DLD1 (cell line): Measurements from ENCODE around the gene SMIM21.

ENCODE experiments used
- in situ Hi-C: cut with HindIII; loops from 2 replicates; pipeline ENCODE4 v1.10.0; 2017; ENCODE audit warnings: low sequenced_read_pairs

SMIM21 gene

DNA sequence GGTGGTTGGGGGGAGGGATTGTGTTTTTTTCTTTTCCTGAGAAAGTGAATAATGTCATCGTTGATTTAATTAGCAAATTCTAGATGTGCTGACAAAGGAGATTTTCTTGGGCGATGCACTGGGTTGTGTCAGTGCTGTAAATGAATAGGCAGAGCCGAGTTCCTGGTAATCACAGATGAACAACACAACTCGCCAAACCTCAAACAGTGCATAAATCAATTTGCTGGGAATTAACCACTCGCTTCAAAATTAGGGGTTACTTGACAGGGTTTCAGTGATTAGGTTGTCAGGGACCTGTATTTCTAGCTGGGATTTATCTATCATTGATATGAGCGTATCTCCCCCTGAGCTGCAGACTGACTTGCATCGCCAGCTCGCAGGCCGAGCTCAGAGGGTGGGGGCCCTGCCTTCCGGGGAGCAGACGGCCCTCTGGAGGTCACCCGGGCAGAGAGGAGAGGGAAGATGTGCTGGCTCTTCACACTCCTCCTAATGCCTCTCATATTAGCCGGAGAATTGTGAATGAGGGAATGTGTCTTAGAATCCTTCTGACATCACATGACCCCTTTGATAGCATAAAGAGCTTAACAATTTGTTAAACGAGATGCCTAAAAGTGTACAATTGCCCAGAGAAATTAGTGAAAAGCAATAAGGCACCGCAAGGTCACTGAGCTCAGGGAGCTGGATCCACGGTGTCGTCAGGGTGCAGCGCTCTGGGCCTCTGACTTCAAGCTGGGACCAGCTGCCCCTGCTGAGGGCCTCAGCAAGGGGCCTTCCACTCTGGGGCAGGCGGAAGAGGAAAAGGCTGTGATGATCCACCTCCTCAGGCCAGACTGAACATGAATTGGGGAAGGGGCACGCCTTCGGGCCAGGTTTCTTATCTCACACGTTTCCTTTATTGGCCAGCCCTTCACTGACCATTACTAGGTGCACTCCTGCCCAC, 48.9 kb downstream of the SMIM21 start:
- in situ Hi-C loops, result loop anchor here (5.0 kb wide), 1 partner anchor 79 kb away; no protein-coding TSS in a partner anchor

DNA sequence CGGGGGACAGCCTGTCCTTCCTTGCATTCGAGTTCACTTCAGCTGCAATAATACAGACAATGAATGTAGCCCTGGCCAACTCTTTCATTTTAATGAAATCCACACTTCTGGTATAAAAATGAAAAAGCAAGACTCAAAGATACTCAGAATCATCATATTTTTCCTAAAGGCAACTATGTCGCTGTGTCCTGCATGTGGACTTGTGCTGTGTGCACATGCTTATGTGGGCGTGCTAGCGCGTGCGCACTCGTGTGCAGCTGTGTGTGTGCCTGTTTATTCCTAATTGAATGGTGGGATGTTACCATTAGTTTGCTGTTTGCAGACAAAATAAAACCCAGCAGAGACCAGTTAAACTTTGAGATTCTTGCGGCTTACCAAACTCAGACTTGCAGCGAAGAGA, 49.6 kb downstream of the SMIM21 start:
- in situ Hi-C loops, result loop anchor here (5.0 kb wide), 1 partner anchor 79 kb away; no protein-coding TSS in a partner anchor

DNA sequence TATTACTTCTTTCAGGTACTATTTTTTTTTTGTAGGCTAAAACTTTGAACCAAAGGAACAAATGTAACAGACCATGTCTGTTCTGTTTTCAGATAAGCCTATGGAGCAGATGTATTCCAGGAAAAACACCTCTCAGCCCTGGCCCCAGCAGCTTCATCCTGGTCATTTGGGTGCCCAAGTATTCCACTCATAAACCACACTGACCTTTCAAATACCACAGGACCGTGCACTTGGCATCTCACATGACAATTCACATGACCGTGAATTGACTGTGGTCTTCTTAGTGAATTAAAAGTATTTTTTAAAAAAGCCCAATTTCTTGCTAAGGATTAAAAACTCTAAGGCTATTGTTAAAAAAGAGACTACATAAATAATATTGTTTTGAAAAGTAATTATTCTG, 50.2 kb downstream of the SMIM21 start:
- in situ Hi-C loops, result loop anchor here (5.0 kb wide), 1 partner anchor 80 kb away; no protein-coding TSS in a partner anchor

DNA sequence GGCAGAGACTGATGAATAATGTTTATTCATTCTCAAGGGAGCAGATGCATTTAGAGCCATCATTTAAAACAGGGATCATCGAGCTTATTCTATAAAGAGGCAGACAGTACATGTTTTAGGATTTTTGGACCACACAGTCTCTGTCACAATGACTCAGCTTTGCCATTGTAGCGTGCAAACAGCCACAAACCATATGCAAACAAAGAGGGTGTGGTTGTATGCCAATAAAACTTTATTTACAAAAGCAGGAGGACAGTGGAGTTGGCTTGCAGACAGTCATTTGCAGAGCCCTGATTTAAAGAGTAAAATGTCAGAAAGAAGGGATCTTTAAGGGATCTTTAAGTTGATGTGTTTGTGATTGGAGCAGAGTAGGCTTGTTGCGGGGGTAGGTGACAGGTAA, 51.5 kb downstream of the SMIM21 start:
- in situ Hi-C loops, result loop anchor here (5.0 kb wide), 1 partner anchor 81 kb away; no protein-coding TSS in a partner anchor

DNA sequence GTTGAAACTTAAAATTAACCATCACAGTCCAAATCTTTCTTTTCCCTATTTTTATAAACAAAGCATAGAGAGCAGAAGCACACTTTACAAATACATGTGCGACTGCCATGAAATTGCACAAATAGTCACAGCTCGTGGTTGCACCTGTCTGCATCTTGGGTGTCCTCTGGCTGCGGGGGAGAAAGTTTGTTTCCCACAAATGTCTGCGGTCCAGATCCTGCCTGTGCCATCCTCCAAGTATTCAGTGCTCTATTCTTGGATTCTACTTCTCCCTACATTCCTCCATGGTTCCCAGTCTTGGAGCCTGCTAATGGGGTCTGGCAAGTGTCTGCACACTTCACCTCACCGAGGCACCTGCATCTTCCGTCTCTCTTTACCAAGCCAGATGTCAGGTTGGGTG, 52.2 kb downstream of the SMIM21 start:
- in situ Hi-C loops, result loop anchor here (5.0 kb wide), 1 partner anchor 82 kb away; no protein-coding TSS in a partner anchor

DNA sequence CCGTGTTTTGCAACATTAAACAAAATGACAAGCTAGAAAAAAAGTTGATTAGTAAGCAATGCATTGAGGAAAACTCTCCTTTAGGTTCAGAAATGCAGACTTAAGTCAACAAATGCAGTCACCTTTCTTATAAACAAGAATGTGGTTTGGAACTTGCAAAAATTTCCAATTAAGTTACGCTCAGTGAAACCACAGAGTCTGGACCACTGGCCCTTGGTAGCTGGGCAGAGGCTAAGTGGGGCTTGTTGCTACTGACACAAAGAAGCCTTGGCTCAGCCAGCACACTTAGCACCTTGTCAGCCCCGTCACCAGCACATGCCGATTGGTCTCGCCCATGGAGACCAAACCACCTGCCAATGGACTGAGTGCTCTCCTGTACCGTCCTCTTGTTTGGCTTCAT, 53.0 kb downstream of the SMIM21 start:
- in situ Hi-C loops, result no loop called here

DNA sequence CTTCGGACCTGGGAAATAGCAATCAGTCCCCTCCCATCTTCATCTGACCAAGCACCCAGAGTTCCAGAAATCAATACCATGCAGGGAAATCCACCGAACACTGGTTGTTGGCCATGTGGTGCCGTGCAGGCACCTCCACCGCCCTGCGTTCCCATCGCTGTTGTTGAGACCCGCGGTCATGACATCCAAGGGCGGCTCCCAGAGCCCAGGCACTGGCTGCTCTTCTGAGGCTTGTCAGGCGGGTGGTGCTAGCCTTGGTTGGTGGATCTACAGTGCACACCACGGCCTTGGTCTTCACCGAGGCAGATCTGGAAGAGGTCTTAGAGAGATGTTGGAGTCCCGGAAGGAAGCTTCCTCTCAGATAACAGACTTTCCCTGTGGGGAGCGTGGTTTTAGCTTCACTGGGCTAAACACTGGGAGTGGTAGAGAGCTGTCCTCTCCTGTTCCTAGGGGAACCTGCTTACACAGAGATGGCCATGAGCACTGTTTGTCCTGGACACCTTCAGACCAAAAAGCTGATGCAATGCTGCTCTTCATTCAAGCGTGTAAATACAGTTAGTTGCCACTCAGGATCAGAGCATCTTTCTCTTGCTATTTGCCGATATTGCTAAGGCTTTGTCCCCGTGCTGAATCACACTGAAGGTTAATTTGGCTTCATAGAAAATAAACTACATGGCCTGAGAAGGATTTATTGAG, 58.3 kb downstream of the SMIM21 start:
- in situ Hi-C loops, result no loop called here

DNA sequence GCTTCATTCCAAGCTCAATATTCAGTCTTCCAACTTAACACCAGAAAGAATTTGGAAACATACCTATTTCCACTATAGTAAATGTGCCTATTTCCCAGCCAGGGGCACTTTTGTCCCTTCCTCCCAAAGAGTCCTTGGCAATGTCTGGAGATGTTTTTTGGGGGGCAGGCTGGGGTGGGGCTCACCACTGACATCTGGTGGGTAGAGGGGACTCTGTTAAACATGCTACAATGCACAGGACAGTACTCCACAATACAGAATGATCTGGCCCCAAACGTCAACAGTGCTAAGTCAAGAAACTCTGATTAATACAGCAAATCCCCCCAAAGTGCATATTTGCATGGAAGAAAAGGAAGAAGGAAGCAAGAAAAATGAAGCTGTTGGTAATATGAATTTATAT, 61.7 kb downstream of the SMIM21 start:
- in situ Hi-C loops, result no loop called here

DNA sequence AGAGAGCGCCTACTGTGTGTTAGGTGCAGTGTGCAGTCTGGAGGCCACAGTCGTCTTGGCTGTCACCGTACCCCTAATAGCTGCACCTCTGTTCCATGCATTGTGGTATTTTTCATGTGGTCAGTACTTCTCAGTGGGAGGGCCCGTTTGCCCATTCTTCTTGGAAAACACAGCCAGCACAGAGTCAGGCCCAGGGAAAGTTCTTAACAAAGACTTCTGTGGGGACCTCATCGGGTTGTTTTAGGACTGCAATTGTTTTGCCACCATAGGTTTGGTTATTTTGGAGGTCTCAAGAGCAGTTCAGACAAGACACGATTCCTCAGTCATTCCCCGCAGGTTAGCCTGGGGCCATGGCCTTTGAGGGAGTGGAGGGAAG, 62.3 kb downstream of the SMIM21 start:
- in situ Hi-C loops, result no loop called here

DNA sequence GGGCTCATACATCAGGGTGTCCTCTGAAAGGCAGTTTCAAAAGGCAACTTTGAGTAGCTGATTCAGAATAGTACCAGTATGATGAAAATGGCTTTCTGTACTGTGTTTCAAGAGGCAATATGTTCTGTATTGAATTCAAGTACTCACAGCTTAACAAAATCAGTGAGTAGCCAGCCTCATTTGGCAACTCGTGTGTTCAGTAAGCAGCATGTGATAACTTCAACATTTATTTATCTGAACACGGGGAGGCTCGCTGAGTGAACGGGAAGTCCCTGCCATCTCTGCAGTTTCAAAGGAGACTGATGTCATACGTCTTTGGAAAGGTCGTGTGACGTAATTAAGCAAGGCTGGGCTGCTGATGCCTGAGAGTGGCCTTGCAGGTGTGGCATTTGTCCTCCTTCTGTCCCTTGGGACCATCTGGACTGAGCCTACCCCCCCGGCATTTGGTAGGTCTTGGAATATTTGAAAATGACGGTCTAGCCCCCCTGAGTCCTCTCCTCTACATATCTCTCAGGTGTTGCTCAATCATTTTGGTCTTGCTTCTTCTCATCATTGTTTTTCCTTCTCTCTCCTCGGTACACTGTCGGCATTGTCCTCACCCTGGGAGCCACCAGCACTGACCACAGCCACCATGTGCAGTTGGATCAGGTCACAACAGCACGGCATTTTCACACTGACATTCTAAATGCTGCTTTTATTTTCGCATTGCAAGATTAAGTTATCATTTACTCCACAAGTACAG, 62.8 kb downstream of the SMIM21 start:
- in situ Hi-C loops, result no loop called here

DNA sequence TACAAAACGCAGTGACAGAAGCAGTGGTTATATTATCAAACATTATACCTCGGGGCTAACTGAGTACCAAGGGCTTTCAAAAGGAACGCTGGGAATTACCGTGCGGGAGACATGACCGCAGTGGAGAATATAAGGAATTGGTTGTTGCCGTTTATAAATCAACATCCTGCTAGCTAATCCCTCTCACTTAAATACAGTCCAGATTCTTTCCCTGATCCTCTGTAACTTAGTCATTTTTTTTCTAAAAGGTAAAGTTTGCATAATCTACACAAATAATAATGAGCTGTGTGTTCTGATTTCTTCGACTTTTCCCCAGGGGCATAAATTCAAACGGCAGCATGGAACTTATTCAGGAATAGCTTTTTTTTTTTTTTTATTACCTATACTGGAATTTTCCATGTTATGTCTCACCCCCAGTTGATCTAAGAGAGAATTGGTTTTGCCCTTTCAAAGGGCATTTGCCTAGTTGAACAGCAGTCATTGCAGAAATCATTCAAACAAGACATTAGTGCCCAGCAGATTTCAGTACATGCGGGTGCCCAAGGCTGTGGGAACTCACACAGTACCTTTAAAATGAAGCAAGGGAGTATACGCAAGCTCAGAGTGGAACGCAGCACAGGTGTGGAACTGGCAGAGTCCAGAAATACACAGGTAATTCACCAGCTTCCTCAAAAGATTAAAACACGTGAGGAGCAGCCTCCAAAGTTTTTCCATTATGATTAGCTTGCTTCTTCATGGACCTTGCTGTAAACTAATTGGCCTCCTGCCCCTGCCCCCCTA, 63.9 kb downstream of the SMIM21 start:
- in situ Hi-C loops, result no loop called here

DNA sequence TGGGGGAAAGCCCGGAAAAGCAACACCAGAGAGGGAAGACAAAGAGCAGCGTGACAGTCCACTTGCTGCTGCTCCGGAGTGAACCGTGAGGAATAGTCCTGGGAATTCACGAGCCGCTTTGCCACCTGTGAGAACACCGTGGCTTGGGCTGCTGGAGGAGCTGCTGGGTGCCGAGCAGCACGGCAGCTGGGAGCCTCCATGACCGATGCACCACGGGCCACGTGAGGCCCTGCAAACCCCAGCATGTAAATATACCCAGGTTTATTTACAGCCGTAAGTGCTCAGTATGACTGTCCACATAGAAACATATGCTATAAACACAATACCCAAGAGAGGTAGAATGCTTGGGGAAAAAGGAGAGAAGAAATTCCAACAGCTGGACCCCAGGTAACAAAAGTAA, 65.1 kb downstream of the SMIM21 start:
- in situ Hi-C loops, result no loop called here

DNA sequence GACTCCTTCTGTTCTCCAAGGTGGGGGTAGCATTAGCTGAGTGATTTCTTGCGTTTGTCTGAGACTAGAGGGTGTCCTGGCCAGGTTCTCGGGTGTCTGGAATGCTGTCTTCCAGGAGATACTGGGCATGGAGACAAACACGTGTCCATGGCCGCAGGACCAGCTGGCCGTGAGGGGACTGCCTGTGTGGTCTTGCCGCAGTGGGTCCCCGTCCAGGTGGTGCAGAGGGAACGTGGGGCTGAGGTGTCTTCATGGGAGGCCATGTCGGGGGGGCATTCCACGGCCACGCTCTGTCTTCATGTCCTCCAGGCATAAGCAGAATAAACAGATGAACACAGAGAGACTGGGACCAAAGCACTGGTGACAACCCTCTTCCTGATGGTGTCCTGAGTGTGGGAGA, 66.6 kb downstream of the SMIM21 start:
- in situ Hi-C loops, result no loop called here

DNA sequence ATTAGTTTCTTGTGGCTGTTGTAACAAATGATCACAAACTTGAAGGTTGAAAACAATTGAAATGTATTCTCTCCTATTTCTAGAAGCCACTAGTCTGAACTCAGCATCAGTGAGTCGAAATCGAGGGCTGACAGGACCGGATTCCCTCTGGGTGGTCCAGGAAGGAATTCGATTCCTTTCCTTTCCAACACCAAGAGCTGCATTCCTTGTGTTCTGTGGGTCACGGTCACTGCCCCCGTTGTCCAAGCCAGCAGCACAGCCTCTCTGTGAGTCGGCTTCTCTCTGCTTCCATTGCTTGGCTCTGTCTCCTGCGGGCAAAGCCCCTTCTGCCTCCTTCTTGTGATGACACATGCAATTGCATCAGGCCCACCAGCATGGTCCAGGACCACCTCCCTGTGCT, 67.3 kb downstream of the SMIM21 start:
- in situ Hi-C loops, result no loop called here
